ENCODE measurements around the gene DUSP3. TPM values are rescaled to one million over a fixed set of nuclear protein-coding genes. Genes with fewer than 3 reads are reported as not detected.

Gene DUSP3
- total and polyA plus RNA-seq, 10 of the 15 experiments (the other 5 are each of a cell fraction or from before 2014, with no cell fraction given): 1.5 to 12.1 (median 3.8) TPM

- no peaks in the 10 kb centered on the region; a peak in 1 of 4 replicates for H3K27me3 ChIP-seq (replicated peaks in 1 of 2; ENCODE audit: control insufficient read depth in 2 of 2, insufficient read depth in 2 of 2, low read length in 1 of 2)
- POLR2A ChIA-PET: no interaction called here
- no peaks in the 10 kb centered on the region for H3K4me1 ChIP-seq (ENCODE audit: control insufficient read depth, insufficient read depth, low read length)
- BruUV-seq (replicated peaks): no TSS peak
- H3K27ac ChIP-seq (ENCODE audit: control insufficient read depth, insufficient read depth): no peak overlapping the region
- CTCF ChIA-PET: no interaction called here
- RAD21 ChIA-PET (ENCODE audit: unreplicated experiment): interaction anchor here (1.0 kb wide), 1 partner anchor 20 kb away, joined by 3 read pairs; no protein-coding TSS in a partner anchor
- no peaks in the 10 kb centered on the region for H3K79me2 ChIP-seq (ENCODE audit: control insufficient read depth, insufficient read depth, low read length)
- no peak overlapping the region for H2AFZ ChIP-seq (ENCODE audit: control insufficient read depth, low read depth, low read length)
- SMC1A ChIA-PET (ENCODE audit: uncharacterized antibody, unreplicated experiment): no interaction called here
- DNase-seq (ENCODE audit: low read depth, low spot score) (no peak), ATAC-seq (no peak), FAIRE-seq (no peak)
- TF ChIP-seq EP300 (IDR thresholded peaks at IDR 0.05; ENCODE audit: borderline replicate concordance in 1 of 2, control insufficient read depth in 1 of 2, low read depth in 2 of 2, low read length in 2 of 2) (no peak), SMARCA5 (IDR thresholded peaks at IDR 0.05) (no peak), BMI1 (IDR thresholded peaks at IDR 0.05; ENCODE audit: borderline replicate concordance) (no peak), CEBPB (IDR thresholded peaks at IDR 0.05; ENCODE audit: borderline replicate concordance in 1 of 2, low read depth in 2 of 2, low read length in 2 of 2) (no peak), SMAD1 (IDR thresholded peaks at IDR 0.05; ENCODE audit: low read depth, partially characterized antibody) (no peak), ZNF592 (IDR thresholded peaks at IDR 0.05) (no peak), TBL1XR1 (IDR thresholded peaks at IDR 0.05; ENCODE audit: low read depth, low read length) (no peak), CBFB (IDR thresholded peaks at IDR 0.05; ENCODE audit: low read depth) (no peak), LARP7 (IDR thresholded peaks at IDR 0.05) (no peak), IRF3 (IDR thresholded peaks at IDR 0.05) (no peak)
- in situ Hi-C loops (cut with MboI) (no loop called here), intact Hi-C loops (cut with micrococcal nuclease; ENCODE audit: unreplicated experiment) (no loop called here)
- H3K36me3 ChIP-seq (ENCODE audit: control insufficient read depth in 2 of 2, insufficient read depth in 2 of 2, low read length in 1 of 2): no peaks in the 10 kb centered on the region
- H3K9me3 ChIP-seq (replicated peaks; ENCODE audit: control insufficient read depth, insufficient read depth, low read length): no peaks in the 10 kb centered on the region
- no peak overlapping the region for H3K4me2 ChIP-seq (ENCODE audit: control insufficient read depth, insufficient read depth)
- H3K9ac ChIP-seq (ENCODE audit: control insufficient read depth, insufficient read depth, low read length): no peak overlapping the region
- 39% methylated on average over 10 of the region's 10 CpGs for WGBS (ENCODE audit: insufficient coverage, insufficient replicate concordance, low lambda C conversion rate, missing lambda C conversion rate)
- H3K4me3 ChIP-seq: no peak overlapping the region
- no peaks in the 10 kb centered on the region for H4K20me1 ChIP-seq (ENCODE audit: control insufficient read depth, insufficient read depth)
Measured at GRCh38 chr17:43823350-43824084, 44.7 kb upstream of the DUSP3 start.
